Spleen (tissue), 7 donors: ENCODE measurements around the gene FAF1.

Experiments
- CTCF ChIP-seq, 11 experiments: fragments of 200-600 bp in 7 of 11; fragments of 450-650 bp in 4 of 11; sonication (generic) in 4 of 11; IDR thresholded peaks in 8 of 11; conservative IDR thresholded peaks in 3 of 11; 1 replicate in 7 of 11; 2 replicates in 4 of 11; pipeline versions ENCODE4 v1.4.0 to v1.8.0; 2016 to 2021; ENCODE audit warnings: antibody characterized with exemption in 11 of 11, inconsistent platforms in 4 of 11, mild to moderate bottlenecking in 1 of 11
- POLR2A ChIP-seq, 3 donors: fragments of 450-650 bp; IDR thresholded peaks; one replicate each; pipeline ENCODE4 v1.5.1; 2017; ENCODE audit warnings: antibody characterized with exemption in 3 of 3, mild to moderate bottlenecking in 1 of 3
- donor health status: DM: no; HTN: no; CAD: no; lungs with moderate emphysema.
- donor health status: DM: no; HTN: no; CAD: no.
- donor health status: DM: no; HTN: no; CAD: no.

- TF ChIP-seq CTCF (IDR thresholded peaks at IDR 0.05 in 8 of 11, conservative IDR thresholded peaks at IDR 0.05 in 3 of 11) (no peak), POLR2A (IDR thresholded peaks at IDR 0.05) (no peak)
Observed at GRCh38 chr1:50604580-50604979, 355.5 kb downstream of the FAF1 start.
